HCT116 (cell line): ENCODE data around the gene TRIM62. TPM values are rescaled to one million over a fixed set of nuclear protein-coding genes. Genes with fewer than 3 reads are reported as not detected.

Source experiments
- ATAC-seq: fragments of 200-7000 bp; cut with Tn5 transposase; 2 replicates; pipeline ENCODE4 v1.9.1; 2020; ENCODE audit warnings: mild to moderate bottlenecking, moderate library complexity
- BruUV-seq: library from RNA; stranded (reverse); fragments of 400-500 nt; replicated peaks from 2 replicates; lab custom pipeline; 2021; lab: Mats Ljungman, UMichigan
- CTCF ChIA-PET: fragments of 300-600 bp; sonication (Branson Sonifier 250); formaldehyde crosslinking; loops from one replicate; lab custom pipeline; 2021; ENCODE audit warnings: antibody characterized with exemption; lab: Charles Lee
- POLR2A ChIA-PET: fragments of 300-600, 350-600 bp; sonication (Branson Sonifier 250); formaldehyde crosslinking; loops from one replicate; lab custom pipeline; 2021; ENCODE audit warnings: antibody characterized with exemption; lab: Charles Lee
- RAD21 ChIA-PET, 2 experiments: fragments of 300-600 bp; sonication (Branson Sonifier 250); formaldehyde crosslinking; loops; one replicate each; lab custom pipeline; 2023; ENCODE audit warnings: low total read pairs in 2 of 2; ENCODE audit not compliant: uncharacterized antibody in 2 of 2, unreplicated experiment in 2 of 2, low non-redundant PET in 1 of 2; lab: Charles Lee
- DNase-seq: peaks from one replicate; pipeline ENCODE4 v3.0.0-alpha.2; 2010; ENCODE audit warnings: low read depth, low spot score
- H2AFZ ChIP-seq: fragments of 200-600 bp; shearing (Covaris generic), sonication (generic); 2 replicates; pipeline ENCODE4 v1.6.1; 2017; ENCODE audit warnings: low read depth, mixed run types, mixed read lengths, antibody characterized with exemption, low read length; ENCODE audit not compliant: poor library complexity, severe bottlenecking
- H3K27ac ChIP-seq: 2 replicates; pipeline ENCODE4 v1.5.1; 2012; ENCODE audit warnings: low read depth, low read length
- H3K27me3 ChIP-seq: fragments of 200-600 bp; sonication (generic); 2 replicates; pipeline ENCODE4 v1.6.1; 2016; ENCODE audit warnings: mixed run types, low read length, mixed read lengths; ENCODE audit not compliant: insufficient read depth
- H3K36me3 ChIP-seq, 2 experiments: fragments of 200-500 bp in 1 of 2; fragments of 200-600 bp in 1 of 2; sonication (Bioruptor generic) in 1 of 2; sonication (generic) in 1 of 2; 2 replicates each; pipeline versions ENCODE4 v1.5.1 to v1.6.1; 2014 to 2016; ENCODE audit warnings: low read length in 2 of 2, inconsistent platforms in 1 of 2, mixed read lengths in 1 of 2, mixed run types in 1 of 2; ENCODE audit not compliant: insufficient read depth in 2 of 2, control insufficient read depth in 1 of 2
- H3K4me1 ChIP-seq, 2 experiments: fragments of 200-600 bp in 1 of 2; sonication (generic) in 1 of 2; 2 replicates each; pipeline versions ENCODE4 v1.5.1 to v1.6.1; 2012 to 2017; ENCODE audit warnings: low read length in 2 of 2, inconsistent platforms in 1 of 2, mild to moderate bottlenecking in 1 of 2, mixed read lengths in 1 of 2, mixed run types in 1 of 2, moderate library complexity in 1 of 2; ENCODE audit not compliant: insufficient read depth in 2 of 2, control insufficient read depth in 1 of 2
- H3K4me2 ChIP-seq: fragments of 200-600 bp; sonication (generic); 2 replicates; pipeline ENCODE4 v1.6.1; 2017; ENCODE audit warnings: mixed run types, low read length, mixed read lengths
- H3K4me3 ChIP-seq, 2 experiments: fragments of 200-600 bp in 1 of 2; sonication (generic) in 1 of 2; replicated peaks in 1 of 2; 2 replicates each; pipeline ENCODE4 v1.5.1; 2011 to 2016; ENCODE audit warnings: low read length in 2 of 2, control low read depth in 1 of 2, low read depth in 1 of 2, mild to moderate bottlenecking in 1 of 2, mixed read lengths in 1 of 2, mixed run types in 1 of 2
- H3K79me2 ChIP-seq: fragments of 200-600 bp; sonication (generic); 2 replicates; pipeline ENCODE4 v1.6.1; 2017; ENCODE audit warnings: mild to moderate bottlenecking, mixed run types, low read length, moderate library complexity, mixed read lengths; ENCODE audit not compliant: insufficient read depth
- H3K9ac ChIP-seq: fragments of 200-600 bp; sonication (generic); 2 replicates; pipeline ENCODE4 v1.6.1; 2016; ENCODE audit warnings: low read length, mixed read lengths
- H3K9me2 ChIP-seq: fragments of 200-600 bp; sonication (generic), shearing (Covaris generic); 2 replicates; pipeline ENCODE4 v1.6.1; 2017; ENCODE audit warnings: mixed run types, mild to moderate bottlenecking, moderate library complexity; ENCODE audit not compliant: insufficient read depth
- H3K9me3 ChIP-seq, 2 experiments: fragments of 200-500 bp in 1 of 2; fragments of 200-600 bp in 1 of 2; sonication (Bioruptor generic) in 1 of 2; sonication (generic) in 1 of 2; 2 replicates each; pipeline ENCODE4 v1.6.1; 2014 to 2017; ENCODE audit warnings: low read length in 2 of 2, mixed read lengths in 2 of 2, inconsistent platforms in 1 of 2, low read depth in 1 of 2, mild to moderate bottlenecking in 1 of 2, mixed run types in 1 of 2, moderate library complexity in 1 of 2; ENCODE audit not compliant: control insufficient read depth in 1 of 2, insufficient read depth in 1 of 2
- H4K20me1 ChIP-seq: fragments of 200-600 bp; sonication (generic), shearing (Covaris generic); 2 replicates; pipeline ENCODE4 v1.6.1; 2017; ENCODE audit warnings: mixed run types, mild to moderate bottlenecking, moderate library complexity; ENCODE audit not compliant: insufficient read depth
- CBX3 ChIP-seq: IDR thresholded peaks from 2 replicates; pipeline ENCODE4 v1.6.1; 2012; ENCODE audit warnings: low read depth
- CEBPB ChIP-seq: IDR thresholded peaks from 2 replicates; pipeline ENCODE4 v1.6.1; 2012; ENCODE audit warnings: low read depth
- EGR1 ChIP-seq: IDR thresholded peaks from 2 replicates; pipeline ENCODE4 v1.6.1; 2012; ENCODE audit warnings: low read depth
- ELF1 ChIP-seq: IDR thresholded peaks from 2 replicates; pipeline ENCODE4 v1.6.1; 2012; ENCODE audit warnings: low read depth, borderline replicate concordance
- EZH2phosphoT487 ChIP-seq: fragments of 200-600 bp; IDR thresholded peaks from 2 replicates; pipeline ENCODE4 v1.6.1; 2018; ENCODE audit warnings: antibody characterized with exemption, borderline replicate concordance
- FOSL1 ChIP-seq: IDR thresholded peaks from 2 replicates; pipeline ENCODE4 v1.6.1; 2012; ENCODE audit warnings: low read depth
- JUND ChIP-seq: IDR thresholded peaks from 2 replicates; pipeline ENCODE4 v1.6.1; 2012
- POLR2AphosphoS5 ChIP-seq: IDR thresholded peaks from 2 replicates; pipeline ENCODE4 v1.6.1; 2011; ENCODE audit warnings: mild to moderate bottlenecking, low read depth, low read length, moderate library complexity
- RAD21 ChIP-seq: IDR thresholded peaks from 2 replicates; pipeline ENCODE4 v1.6.1; 2012; ENCODE audit warnings: low read depth, mild to moderate bottlenecking
- SP1 ChIP-seq: IDR thresholded peaks from 2 replicates; pipeline ENCODE4 v1.6.1; 2012; ENCODE audit warnings: low read depth
- SRF ChIP-seq: IDR thresholded peaks from 2 replicates; pipeline ENCODE4 v1.6.1; 2012; ENCODE audit warnings: low read depth
- TCF7L2 ChIP-seq: IDR thresholded peaks from 2 replicates; pipeline ENCODE4 v1.7.0; 2011; ENCODE audit warnings: borderline replicate concordance, inconsistent platforms; ENCODE audit not compliant: insufficient read depth, insufficient read length; ENCODE audit errors: extremely low read depth
- YY1 ChIP-seq: IDR thresholded peaks from 2 replicates; pipeline ENCODE4 v1.6.1; 2011; ENCODE audit warnings: low read length, low read depth, moderate library complexity, mild to moderate bottlenecking; ENCODE audit not compliant: insufficient replicate concordance; ENCODE audit errors: extremely low read depth
- ZNF274 ChIP-seq: fragments of 200-500 bp; sonication (Bioruptor generic); IDR thresholded peaks from 2 replicates; pipeline ENCODE4 v1.6.1; 2014; ENCODE audit warnings: mild to moderate bottlenecking, low read depth, low read length, inconsistent platforms
- intact Hi-C: fragments of 100-400 bp; cut with micrococcal nuclease; formaldehyde crosslinking; loops from 2 replicates; pipeline ENCODE4 v1.10.0; 2022
- total RNA-seq: library from RNA; stranded (reverse); gene quantifications from one replicate; pipeline ENCODE4 v1.2.1, GENCODE V29; 2021; ENCODE audit not compliant: unreplicated experiment
- TF ChIP-seq, protein P1 (sequence below): IDR thresholded peaks from 2 replicates; pipeline ENCODE4 v1.6.1; 2011; ENCODE audit warnings: mild to moderate bottlenecking, low read length, moderate library complexity; ENCODE audit not compliant: insufficient replicate concordance; ENCODE audit errors: extremely low read depth
- TF ChIP-seq, protein P2 (sequence below), 3 experiments: fragments of 200-600 bp in 1 of 3; sonication (generic) in 1 of 3; IDR thresholded peaks in 2 of 3; conservative IDR thresholded peaks in 1 of 3; 2 replicates each; pipeline ENCODE4 v1.5.1; 2012 to 2017; ENCODE audit warnings: low read depth in 2 of 3, low read length in 2 of 3, antibody characterized with exemption in 1 of 3, borderline replicate concordance in 1 of 3, control low read depth in 1 of 3, mild to moderate bottlenecking in 1 of 3, mixed read lengths in 1 of 3, mixed run types in 1 of 3, moderate library complexity in 1 of 3; ENCODE audit not compliant: insufficient read depth in 1 of 3
- TF ChIP-seq, protein P3 (sequence below): IDR thresholded peaks from 2 replicates; pipeline ENCODE4 v1.6.1; 2012
- TF ChIP-seq, protein P4 (sequence below): IDR thresholded peaks from 2 replicates; pipeline ENCODE4 v1.6.1; 2012; ENCODE audit warnings: low read depth

TRIM62 gene
- total RNA-seq, 1 experiment from 2014 or later = 6.5 TPM

DNA sequence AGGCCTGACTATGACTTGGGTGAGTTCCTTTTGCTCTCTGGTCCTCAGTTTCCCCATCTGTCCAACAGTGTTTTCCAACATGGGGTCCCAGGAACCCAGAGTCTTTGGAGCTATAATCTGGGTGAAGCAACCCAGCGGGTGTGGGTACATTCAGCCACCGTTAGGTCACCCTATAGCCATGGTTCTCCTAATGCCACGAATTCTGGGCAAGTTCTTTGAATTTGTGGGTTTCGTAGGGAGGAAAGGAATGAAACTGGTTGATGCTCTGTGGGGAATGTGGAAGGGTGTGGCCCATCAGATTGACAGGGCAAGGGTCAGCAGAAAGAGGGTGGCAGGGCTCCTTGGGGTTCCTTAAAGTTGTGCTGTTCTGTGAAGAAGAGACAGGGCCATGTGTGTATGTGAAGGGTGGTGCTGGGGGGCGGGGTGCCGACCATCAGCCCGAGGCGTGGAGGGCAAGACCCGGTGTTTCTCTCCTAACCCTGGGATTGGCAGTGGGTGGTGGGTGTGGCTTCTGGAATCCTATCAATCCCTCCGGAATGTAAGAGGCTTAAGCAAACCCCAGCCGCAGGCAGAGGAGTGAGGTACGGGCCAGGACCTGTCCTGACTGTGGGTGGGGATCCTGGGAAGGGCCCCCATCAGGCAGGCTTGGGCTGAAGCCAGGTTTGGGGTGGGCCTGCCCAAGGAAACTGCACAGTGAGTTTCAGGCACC lies 39.0 kb upstream of the TRIM62 start:
- 0 out of 4 replicates have a peak, but pooled peaks cover 0 to 3% of the 10 kb centered on the region in 2 experiments for H3K9me3 ChIP-seq
- H3K27me3 ChIP-seq = no peaks in the 10 kb centered on the region
- ChIA-PET POLR2A (no interaction called here), CTCF (interaction anchor here (1.0 to 2.5 kb wide), 4 partner anchors 75 to 392 kb away, joined by 3 to 9 read pairs (median 4); no protein-coding TSS in a partner anchor), RAD21 (no interaction called here)
- intact Hi-C loops = loop anchor here (5.0 kb wide), 1 partner anchor 251 kb away; the partner anchor contains the start of gene ZSCAN20
- DNase-seq (peak; percentile 28), ATAC-seq (peak; percentile 78)
- peak overlapping the region; percentile 79 for H3K4me2 ChIP-seq
- H3K4me1 ChIP-seq = peaks cover 30 to 41% of the 10 kb centered on the region in 2 experiments
- peak overlapping the region in 1 of 2 experiments; percentile 42; a peak in 2 of 4 replicates for H3K4me3 ChIP-seq
- BruUV-seq = no TSS peak
- H3K36me3 ChIP-seq = no peaks in the 10 kb centered on the region
- peak overlapping the region; percentile 49 for H3K9ac ChIP-seq
- peak overlapping the region; percentile 22 for H2AFZ ChIP-seq
- no peak for TF ChIP-seq YY1
- peak; percentile 69 for TF ChIP-seq SP1
- TF ChIP-seq CEBPB = no peak
- TF ChIP-seq POLR2AphosphoS5 = no peak
- TF ChIP-seq, protein P1, sequence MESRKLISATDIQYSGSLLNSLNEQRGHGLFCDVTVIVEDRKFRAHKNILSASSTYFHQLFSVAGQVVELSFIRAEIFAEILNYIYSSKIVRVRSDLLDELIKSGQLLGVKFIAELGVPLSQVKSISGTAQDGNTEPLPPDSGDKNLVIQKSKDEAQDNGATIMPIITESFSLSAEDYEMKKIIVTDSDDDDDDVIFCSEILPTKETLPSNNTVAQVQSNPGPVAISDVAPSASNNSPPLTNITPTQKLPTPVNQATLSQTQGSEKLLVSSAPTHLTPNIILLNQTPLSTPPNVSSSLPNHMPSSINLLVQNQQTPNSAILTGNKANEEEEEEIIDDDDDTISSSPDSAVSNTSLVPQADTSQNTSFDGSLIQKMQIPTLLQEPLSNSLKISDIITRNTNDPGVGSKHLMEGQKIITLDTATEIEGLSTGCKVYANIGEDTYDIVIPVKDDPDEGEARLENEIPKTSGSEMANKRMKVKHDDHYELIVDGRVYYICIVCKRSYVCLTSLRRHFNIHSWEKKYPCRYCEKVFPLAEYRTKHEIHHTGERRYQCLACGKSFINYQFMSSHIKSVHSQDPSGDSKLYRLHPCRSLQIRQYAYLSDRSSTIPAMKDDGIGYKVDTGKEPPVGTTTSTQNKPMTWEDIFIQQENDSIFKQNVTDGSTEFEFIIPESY = no peak
- no peak for TF ChIP-seq TCF7L2
- no peak for TF ChIP-seq ZNF274
- no peak for TF ChIP-seq CBX3
- TF ChIP-seq, protein P2, sequence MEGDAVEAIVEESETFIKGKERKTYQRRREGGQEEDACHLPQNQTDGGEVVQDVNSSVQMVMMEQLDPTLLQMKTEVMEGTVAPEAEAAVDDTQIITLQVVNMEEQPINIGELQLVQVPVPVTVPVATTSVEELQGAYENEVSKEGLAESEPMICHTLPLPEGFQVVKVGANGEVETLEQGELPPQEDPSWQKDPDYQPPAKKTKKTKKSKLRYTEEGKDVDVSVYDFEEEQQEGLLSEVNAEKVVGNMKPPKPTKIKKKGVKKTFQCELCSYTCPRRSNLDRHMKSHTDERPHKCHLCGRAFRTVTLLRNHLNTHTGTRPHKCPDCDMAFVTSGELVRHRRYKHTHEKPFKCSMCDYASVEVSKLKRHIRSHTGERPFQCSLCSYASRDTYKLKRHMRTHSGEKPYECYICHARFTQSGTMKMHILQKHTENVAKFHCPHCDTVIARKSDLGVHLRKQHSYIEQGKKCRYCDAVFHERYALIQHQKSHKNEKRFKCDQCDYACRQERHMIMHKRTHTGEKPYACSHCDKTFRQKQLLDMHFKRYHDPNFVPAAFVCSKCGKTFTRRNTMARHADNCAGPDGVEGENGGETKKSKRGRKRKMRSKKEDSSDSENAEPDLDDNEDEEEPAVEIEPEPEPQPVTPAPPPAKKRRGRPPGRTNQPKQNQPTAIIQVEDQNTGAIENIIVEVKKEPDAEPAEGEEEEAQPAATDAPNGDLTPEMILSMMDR (IDR thresholded peaks at IDR 0.05 in 2 of 3, conservative IDR thresholded peaks at IDR 0.05 in 1 of 3; ENCODE audit: borderline replicate concordance in 1 of 3, insufficient read depth in 1 of 3, low read depth in 2 of 3, low read length in 2 of 3) = no peak
- TF ChIP-seq, protein P3, sequence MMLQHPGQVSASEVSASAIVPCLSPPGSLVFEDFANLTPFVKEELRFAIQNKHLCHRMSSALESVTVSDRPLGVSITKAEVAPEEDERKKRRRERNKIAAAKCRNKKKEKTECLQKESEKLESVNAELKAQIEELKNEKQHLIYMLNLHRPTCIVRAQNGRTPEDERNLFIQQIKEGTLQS = no peak
- no peak for TF ChIP-seq ELF1
- no peak for TF ChIP-seq JUND
- TF ChIP-seq EGR1 = 0 out of 2 replicates have a peak, but pooled peaks have one; percentile 36
- no peak for TF ChIP-seq FOSL1
- TF ChIP-seq, protein P4, sequence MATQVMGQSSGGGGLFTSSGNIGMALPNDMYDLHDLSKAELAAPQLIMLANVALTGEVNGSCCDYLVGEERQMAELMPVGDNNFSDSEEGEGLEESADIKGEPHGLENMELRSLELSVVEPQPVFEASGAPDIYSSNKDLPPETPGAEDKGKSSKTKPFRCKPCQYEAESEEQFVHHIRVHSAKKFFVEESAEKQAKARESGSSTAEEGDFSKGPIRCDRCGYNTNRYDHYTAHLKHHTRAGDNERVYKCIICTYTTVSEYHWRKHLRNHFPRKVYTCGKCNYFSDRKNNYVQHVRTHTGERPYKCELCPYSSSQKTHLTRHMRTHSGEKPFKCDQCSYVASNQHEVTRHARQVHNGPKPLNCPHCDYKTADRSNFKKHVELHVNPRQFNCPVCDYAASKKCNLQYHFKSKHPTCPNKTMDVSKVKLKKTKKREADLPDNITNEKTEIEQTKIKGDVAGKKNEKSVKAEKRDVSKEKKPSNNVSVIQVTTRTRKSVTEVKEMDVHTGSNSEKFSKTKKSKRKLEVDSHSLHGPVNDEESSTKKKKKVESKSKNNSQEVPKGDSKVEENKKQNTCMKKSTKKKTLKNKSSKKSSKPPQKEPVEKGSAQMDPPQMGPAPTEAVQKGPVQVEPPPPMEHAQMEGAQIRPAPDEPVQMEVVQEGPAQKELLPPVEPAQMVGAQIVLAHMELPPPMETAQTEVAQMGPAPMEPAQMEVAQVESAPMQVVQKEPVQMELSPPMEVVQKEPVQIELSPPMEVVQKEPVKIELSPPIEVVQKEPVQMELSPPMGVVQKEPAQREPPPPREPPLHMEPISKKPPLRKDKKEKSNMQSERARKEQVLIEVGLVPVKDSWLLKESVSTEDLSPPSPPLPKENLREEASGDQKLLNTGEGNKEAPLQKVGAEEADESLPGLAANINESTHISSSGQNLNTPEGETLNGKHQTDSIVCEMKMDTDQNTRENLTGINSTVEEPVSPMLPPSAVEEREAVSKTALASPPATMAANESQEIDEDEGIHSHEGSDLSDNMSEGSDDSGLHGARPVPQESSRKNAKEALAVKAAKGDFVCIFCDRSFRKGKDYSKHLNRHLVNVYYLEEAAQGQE = no peak
- TF ChIP-seq RAD21 = no peak
- no peak for TF ChIP-seq SRF
- TF ChIP-seq EZH2phosphoT487 = no peak
- no peaks in the 10 kb centered on the region for H4K20me1 ChIP-seq
- no peaks in the 10 kb centered on the region for H3K9me2 ChIP-seq
- no peaks in the 10 kb centered on the region for H3K79me2 ChIP-seq
- peak overlapping the region; percentile 82 for H3K27ac ChIP-seq
